HL-60/S4 treated with phorbol 12-myristate 13-acetate at 8.2 ng/mL for 4 days and 3 days (cell line): ENCODE measurements around the gene RENBP.

Source experiments
- in situ Hi-C: fragments of 300-500 bp; cut with MboI; formaldehyde crosslinking; loops from 2 replicates; pipeline ENCODE4 v1.15.0; 2022; ENCODE audit warnings: low sequenced_read_pairs

The RENBP gene

DNA sequence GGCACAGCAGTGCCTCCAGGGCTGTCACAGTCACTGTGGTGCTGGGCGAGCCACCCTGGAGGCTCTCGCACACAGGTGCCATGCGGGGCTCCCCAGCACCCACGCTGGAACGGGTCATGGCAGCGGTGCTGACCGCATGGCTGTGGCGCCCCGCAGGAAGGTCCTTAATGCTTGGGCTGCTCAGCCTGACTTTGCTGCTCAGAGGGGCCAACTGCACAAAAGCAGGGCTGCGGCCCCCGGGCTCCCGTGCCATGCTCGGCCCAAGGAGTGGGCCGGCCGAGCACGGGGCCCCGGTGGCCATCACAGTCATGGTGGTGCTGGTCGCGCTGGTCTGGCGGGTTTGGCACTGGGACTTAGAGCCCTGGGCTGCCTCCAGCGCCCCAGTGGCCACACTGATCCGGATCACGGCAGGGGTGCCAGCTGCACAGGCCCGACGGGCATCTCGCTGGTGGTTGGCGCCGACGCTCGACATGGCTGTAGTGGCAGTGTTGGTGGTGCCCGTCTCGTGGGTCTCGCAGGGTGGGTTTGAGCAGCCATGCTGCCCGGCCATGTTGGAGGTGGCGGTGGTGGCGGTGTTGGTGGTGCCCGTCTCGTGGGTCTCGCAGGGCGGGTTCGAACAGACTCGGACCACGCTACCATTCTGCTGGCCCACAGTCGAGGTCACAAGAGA lies 10.2 kb upstream of the RENBP start:
- in situ Hi-C loops = no loop called here

GRCh38 chrX:153953892-153954557 lies 9.6 kb upstream of the RENBP start:
- in situ Hi-C loops = no loop called here

DNA sequence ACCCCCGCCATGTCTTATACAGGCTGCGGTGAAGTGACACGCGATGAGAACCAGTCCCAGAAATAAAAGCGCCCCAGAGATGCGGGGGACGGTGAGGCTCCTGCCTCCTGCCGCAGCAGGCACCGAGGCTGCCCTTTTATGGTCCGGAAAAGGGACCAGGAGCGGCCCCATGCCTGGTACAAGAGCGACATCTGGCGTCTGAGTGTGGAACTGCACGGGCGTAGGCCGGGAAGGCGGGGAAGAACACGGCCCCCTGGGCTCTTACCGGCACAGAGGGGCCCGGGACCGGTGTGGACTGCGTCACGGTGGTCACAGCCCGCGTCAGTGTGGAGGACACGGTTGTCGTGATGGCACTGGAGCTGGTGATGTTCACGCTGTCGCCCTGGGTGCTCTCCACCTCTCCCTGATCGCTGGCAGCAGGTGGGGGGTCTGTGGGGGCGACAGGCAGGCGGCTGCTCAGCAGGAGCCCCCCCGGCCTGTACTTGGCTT lies 8.9 kb upstream of the RENBP start:
- in situ Hi-C loops = no loop called here

GRCh38 chrX:153952373-153953026 lies 8.1 kb upstream of the RENBP start:
- in situ Hi-C loops = no loop called here

DNA sequence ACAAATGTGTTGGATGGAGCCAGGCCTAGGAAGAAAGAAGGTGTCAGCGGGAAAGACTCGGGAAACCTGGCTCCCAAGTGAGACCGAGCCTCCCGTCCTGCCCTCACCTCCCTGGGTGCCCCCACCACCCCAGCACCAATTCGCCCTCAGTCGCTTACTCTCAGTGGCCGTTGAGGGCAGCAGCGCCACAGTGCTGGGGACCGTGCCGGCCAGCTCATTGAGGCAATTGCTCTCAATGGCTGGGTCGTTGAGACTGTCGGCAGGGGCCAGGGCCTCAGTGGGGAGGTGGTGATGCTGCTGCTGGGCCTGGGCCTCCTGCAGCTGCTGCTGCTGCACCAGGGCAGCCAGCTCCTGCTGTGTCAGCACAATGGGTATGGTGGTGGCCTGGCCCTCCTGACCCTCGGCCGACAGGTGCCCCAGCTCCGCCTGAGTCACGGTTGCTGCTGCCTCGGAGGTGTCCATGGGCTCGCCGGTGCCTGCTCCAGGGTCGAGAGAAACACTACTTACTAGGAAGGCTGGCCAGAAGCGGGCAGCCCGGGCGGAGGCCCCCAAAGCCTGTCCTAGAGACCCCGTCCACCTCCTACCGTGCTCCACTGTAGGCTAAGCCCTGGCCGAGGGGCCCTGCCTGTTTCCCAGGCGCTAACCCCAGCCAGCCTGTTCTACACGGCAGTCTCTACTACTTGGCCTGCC lies 7.4 kb upstream of the RENBP start:
- in situ Hi-C loops = no loop called here

DNA sequence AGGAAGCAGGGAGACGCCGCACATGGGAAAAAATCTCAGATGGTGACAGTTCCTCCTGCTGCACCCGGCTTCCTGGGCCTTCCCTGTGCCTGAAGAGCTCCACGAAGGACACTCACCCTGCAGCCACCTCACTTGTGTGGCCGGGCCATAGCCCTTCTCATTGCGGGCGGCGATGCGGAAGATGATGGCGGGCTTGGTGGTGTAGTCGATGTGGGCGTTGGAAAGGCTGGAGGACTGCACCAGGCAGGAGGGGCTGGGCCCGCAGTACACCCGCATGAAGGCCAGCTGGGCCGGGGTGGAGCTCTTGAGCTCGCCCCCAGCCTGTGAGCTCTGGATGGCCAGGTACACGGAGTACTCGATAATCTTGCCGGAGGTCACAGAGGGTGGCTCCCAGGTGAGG lies 5.7 kb upstream of the RENBP start:
- in situ Hi-C loops = no loop called here

DNA sequence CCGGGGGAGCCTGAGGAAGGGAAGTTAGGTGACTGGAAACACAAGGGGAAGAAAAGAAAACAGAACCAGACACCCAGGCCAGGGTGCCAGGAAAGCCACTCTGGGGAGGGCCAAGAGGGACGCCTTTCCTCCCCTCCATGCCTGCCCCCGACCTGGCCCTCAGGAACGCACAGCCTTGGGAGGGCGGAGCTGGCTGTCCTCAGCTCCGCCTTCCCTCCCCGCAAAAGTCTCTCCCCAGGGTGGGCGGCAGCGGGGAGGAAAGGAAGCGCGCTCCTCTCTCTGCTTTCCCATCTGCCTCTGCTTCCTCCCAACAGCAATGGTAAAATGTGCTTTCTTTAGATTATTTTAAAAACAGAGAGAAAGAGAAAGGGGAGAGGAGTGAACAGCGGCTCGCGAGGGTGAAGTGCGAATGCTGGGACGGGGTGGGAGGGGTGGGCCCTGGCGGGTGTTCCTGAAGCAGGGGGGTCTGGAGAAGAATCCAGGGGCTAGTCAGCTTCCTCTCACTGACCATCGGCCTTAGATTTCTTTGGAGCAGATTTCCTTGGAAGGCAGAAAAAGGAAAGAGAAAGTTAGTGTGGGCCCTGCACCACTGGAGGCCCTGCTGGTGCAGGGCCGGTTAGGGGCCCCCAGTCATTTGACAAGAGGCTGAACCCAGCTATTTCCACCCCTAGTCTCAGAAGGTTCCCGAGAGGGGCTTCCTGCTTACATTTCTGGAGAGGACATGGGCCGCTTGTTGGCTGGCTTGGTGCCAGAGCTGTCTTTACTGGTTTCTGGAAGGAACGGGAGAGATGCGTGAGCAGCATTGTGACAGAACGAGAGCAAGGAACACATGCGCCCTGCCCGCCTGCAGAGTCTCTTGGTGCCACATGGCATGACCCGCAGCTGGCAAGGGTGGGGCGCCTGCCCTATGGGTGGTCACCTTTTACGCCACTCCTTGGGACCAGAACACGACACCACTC lies 4.7 kb upstream of the RENBP start:
- in situ Hi-C loops = no loop called here

DNA sequence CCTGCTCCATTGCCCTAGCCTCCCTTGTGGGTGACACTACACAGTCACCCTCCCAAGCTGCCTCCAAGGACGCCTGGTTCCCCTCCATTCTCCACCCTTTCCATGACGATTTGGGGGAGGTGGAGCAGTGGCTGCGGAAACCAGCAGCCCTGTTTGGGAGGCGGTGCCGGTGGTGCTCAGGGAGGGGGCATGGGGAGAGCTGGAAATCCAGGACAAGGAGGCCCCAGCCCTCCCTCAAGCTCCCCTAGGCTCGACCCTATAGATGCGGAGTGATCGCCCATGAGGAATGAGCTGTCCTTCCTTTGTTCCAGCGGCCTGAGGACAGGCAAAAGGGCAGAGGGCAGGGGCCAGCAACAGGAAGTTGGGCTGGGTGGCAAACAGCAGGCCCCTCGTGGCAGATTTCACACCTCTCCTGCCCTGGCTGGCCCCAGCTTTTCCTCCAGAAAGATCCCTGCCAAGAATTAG lies 3.6 kb upstream of the RENBP start:
- in situ Hi-C loops = no loop called here

- in situ Hi-C loops = no loop called here
Observed at GRCh38 chrX:153947009-153947769, 2.7 kb upstream of the RENBP start.

DNA sequence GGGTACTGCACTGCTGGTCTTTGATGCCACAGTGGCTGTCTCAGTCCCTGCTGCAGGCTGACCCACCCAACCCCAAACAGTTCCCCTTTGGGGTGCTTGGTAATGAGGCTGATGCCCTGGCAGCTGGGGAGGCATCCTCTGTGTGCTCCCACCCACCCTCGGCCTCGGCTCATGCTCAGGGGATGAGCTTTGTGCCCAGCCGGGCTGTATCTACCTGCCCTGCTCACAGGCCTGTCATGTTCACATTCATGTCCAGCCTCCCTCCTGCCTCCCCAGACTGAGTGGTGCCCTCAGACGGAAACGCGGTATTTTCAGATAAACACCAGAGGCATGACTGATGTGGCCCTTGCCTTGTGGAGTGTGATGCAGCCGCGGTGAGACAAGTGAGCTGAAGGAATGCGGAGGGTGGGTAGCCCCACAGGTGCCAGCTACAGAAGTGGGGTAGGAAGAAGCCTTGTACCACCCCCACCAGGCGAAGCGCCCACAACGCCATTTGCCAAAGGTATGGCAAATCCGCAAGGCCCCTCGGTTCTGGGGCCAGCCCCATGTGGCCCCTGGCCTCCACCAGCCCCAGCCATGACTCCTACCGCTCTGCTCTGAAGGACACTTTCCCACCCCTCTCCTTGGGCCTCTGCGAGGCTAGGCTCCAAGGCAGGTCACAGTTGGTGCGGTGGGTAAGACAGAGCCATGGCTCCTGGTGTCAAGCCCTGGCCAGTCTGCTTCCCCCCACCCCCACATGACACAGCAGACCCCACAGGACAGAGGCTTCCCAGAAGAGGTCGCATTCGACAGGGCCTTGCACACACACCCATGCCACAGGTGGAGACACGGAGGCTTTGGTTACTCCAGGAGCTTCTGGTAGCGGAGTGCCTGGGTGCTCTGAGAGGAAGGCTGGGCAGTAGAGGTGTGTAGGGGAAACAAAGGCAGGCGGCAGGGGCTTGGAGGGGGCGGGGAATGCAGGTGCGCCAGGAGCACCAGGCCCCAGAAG lies 1.8 kb upstream of the RENBP start:
- in situ Hi-C loops = no loop called here

DNA sequence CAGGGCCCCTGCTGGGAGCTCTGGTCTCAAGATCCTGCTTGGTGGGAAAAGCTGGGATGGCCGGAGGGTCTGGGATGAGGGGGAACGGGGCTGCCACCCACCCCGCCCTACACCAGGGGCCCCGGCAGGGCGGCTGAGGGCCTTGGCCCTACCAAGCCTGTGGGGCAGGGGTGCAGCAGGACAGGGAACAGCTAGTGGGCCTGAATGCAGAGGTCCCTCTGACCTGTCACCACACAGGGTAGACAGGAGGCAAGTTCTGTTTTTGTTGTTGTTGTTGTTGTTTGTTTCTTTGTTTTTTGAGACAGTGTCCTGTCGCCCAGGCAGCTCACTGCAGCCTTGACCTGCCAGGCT lies 332 bp upstream of the RENBP start:
- in situ Hi-C loops = no loop called here

DNA sequence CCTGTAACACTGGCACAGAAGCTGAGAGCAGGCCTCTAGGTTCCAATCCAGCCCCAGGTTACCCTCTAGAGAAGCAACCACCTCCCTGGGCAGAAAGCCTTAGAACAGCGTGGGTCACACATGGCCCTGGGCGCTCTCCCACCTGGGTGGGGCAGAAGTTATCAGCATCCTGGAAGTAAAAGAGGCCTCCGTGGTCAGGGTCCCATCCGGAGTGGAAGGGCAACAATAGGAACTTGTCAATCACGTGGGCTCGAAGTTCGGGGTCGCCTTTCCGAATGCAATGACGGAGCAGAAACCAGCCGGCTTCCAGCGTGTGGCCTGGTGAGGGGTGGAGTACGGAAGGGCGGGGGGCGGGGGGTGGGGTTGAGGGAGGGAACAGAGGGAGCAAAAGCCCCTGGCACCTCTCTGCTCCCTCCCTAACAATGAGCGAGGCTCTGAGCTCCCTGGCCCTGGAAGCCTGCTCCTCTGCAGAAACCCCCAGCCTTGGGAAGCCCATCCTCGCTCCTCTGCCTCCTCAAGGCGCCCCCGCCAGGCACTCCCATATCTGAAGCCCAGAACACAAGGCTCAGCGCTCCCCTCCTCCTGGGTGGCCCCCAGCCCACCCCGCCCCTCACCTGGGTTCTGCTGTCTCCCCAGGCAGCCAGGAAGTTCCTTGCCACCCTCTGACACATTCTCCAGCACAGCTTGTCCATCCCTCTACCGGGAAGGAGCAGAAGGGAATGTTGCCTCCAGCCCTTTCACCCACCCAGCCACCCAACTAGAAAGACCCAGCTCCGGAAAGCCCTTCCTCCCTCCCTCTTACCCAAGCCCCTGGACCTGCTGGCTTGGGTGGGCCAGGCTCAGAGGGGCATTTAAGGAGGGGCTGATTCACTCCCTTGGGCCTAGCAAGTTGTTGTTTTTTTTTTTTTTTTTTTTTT lies 2.8 kb downstream of the RENBP start:
- in situ Hi-C loops = no loop called here

GRCh38 chrX:153939573-153939972 lies 4.9 kb downstream of the RENBP start:
- in situ Hi-C loops = no loop called here

DNA sequence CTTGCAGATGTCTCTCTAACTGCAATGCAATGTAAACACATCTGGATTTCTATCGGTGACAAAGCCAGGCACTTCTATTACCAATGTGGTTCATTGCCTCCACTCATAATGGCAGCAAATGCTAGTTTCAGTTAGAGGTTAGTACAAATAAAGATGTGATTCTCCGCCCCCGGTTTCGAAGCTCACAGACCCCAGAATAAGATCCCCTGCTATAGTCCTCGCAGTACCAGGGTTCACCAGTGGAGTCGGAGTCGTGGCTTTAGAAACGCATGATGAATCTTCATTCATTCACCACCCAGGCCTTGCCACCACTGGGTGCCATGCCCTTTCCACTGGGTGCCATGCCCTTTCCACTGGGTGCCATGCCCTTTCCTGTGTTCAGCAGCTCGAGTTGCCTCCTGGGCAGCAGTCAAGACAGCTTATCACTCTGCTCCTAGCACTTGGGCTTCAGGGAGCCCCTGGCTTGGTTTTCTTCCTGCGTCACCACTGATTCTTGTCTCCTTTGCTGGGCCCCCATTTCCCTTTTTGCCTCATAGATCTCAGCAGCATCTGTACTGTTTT lies 6.1 kb downstream of the RENBP start:
- in situ Hi-C loops = no loop called here

DNA sequence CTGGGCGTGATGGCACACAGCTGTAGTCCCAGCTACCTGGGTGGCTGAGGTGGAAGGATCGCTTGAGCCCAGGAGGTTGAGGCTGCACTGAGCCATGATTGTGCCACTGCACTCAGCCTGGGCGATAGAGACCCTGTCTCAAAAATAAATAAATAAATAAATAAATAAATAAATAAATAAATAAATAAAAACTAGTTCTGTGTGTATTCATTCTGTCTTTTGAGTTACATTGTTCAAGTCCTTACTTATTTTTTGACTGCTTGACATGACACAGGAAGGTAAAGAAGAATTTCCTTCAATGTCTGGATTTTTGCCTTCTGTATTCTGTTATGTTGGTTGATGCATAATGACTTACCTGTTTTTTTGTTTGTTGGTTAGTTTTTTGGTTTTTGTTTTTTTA lies 7.4 kb downstream of the RENBP start:
- in situ Hi-C loops = no loop called here

- in situ Hi-C loops = no loop called here
Observed at GRCh38 chrX:153935326-153935851, 9.1 kb downstream of the RENBP start.

DNA sequence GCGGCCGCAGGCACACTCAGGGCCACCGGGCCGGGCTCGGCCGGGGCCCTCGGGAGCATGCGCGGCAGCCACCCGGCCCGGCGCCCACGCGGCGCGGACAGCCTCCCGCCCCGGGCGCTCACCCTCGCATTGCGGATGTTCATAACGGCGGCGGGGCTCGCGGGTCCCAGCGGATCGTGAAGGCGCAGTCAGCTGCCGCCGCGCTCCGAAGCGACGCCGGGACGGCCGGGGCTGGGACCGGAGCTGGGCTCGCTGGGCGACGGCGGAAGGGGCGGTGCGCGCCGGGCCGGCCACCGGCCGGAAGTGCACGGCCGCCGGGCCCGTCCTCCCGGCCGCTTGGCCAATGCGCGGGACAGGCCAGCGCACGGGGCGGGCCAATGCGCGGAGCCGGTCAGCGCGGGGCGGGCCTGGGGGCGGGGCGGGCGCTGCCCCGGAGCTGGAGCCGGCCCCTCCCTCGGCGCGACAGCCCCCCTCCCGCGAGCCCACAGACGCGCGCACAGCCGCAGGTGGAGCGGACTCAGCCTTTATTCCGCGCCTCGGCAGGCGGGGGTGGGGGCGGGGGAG lies 9.6 kb downstream of the RENBP start, which contains the start of gene NAA10:
Gene NAA10 (minus strand): TSS at position 276 of the 564 bp plus-strand sequence. CDS start 133 bp downstream, at position 143.
- in situ Hi-C loops = no loop called here
